ENCODE results near the gene PHYKPL. TPM values are rescaled to one million over a fixed set of nuclear protein-coding genes. Genes with fewer than 3 reads are reported as not detected.
A peak's percentile ranks its signal among the peaks of the same experiment; 100 is the strongest.

PHYKPL gene
- polyA plus RNA-seq (ENCODE audit: insufficient read length in 3 of 3): 10 to 100 TPM; 50.7 to 61.9 (median 55.2) TPM

DNA sequence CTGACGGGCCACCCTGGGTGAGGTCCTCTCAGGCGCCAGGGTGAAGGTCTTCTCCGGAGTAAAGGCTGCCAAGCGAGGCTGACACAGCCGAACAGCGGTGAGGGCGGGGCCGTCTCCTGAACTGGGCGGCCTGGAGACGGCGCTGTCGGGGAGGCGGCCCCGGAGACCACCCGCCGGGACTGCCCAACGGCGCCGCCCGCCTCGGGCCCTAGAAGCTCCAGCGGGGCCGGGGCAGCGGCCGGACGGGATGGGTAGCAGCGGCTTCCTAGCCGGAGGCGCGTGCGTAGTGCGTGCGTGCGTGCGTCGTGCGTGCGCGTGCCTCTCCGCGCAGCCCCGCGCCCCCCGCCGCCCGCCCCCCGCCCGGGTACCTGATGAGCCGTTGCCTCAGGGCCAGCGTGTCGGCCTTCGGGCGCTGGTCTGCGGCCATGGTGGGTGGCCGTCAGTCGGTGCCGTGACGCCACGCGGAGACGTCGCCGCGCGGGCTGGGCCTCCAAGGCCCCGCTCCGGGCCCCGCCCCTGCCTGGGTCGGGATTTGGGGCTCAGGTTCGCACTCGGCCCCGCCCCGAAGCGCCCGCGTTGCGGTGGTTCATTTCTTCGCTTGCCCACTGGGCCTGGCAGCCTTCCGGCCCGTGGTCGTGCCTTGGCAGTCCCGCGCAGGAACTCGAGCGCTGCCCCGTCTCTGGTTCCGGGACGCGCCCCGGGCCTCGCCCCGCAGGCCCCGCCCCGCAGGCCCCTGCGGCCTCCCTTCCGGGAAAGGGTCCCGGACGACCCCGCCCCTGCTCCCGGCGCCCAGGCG, at the start of gene PHYKPL:
Gene PHYKPL, minus strand, starts transcription at position 679 of the 796 bp plus-strand sequence. Its CDS starts 252 bp downstream, at position 427.
- DNase-seq (ENCODE audit: low read depth in 3 of 3, low spot score in 2 of 3): peak in 2 of 3 donors; percentile 34 to 41

GRCh38 chr5:178282391-178282790, 49.8 kb upstream of the PHYKPL start:
- no peak for DNase-seq (ENCODE audit: low read depth in 3 of 3, low spot score in 2 of 3)

GRCh38 chr5:178281331-178281730, 48.7 kb upstream of the PHYKPL start:
- no peak for DNase-seq (ENCODE audit: low read depth in 3 of 3, low spot score in 2 of 3)

GRCh38 chr5:178280631-178281030, 48.0 kb upstream of the PHYKPL start:
- no peak for DNase-seq (ENCODE audit: low read depth in 3 of 3, low spot score in 2 of 3)

- peak; percentile 61 to 71 (median 63) for DNase-seq (ENCODE audit: low read depth in 3 of 3, low spot score in 2 of 3)
These were observed 47.3 kb upstream of the PHYKPL start for GRCh38 chr5:178279723-178280438.

DNA sequence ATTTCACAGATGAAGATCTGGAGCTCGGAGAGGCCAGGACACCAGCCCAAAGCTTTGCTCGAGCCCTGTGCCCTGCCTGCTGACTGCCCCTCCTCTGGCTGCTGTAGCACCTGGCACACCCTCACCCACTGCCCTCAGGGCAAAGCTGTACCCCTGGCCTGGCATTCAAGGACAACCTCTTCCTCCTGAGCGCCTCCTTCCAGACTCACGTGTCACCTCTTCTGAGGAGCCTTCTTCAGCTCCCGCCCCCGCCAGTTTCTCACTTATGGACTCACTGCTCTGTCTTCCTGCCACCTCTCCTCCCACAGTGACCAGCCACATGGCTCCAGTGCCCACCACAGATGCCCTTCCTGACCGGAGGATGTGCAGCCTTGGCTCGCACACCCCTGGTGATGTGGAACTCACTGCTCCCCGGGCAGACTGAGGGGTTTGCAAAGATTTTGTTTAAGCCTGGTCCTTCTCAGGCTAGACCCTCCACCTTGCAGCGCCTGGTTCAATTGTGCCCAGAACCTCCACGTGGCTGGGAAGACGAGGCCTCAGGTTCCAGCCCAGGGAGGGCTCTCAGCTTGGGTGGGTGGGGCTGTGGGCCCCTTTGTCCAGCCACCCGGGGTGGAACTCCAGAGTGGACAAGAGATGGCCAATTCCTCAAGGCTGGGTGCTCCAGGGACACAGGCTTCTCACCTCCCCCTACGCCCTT, 46.6 kb upstream of the PHYKPL start:
- no peak for DNase-seq (ENCODE audit: low read depth in 3 of 3, low spot score in 2 of 3)

GRCh38 chr5:178278358-178279023, 45.9 kb upstream of the PHYKPL start:
- no peak for DNase-seq (ENCODE audit: low read depth in 3 of 3, low spot score in 2 of 3)

GRCh38 chr5:178277866-178278265, 45.3 kb upstream of the PHYKPL start:
- DNase-seq (ENCODE audit: low read depth in 3 of 3, low spot score in 2 of 3): no peak

GRCh38 chr5:178277346-178277745, 44.7 kb upstream of the PHYKPL start:
- no peak for DNase-seq (ENCODE audit: low read depth in 3 of 3, low spot score in 2 of 3)

- peak in 1 of 3 donors; percentile 21 for DNase-seq (ENCODE audit: low read depth in 3 of 3, low spot score in 2 of 3)
These were observed 42.4 kb upstream of the PHYKPL start for GRCh38 chr5:178274781-178275537.

- no peak for DNase-seq (ENCODE audit: low read depth in 3 of 3, low spot score in 2 of 3)
These were observed 41.3 kb upstream of the PHYKPL start for GRCh38 chr5:178273665-178274541.

GRCh38 chr5:178273041-178273440, 40.4 kb upstream of the PHYKPL start:
- DNase-seq (ENCODE audit: low read depth in 3 of 3, low spot score in 2 of 3): no peak

- no peak for DNase-seq (ENCODE audit: low read depth in 3 of 3, low spot score in 2 of 3)
These were observed 40.0 kb upstream of the PHYKPL start for GRCh38 chr5:178272591-178272990.

DNA sequence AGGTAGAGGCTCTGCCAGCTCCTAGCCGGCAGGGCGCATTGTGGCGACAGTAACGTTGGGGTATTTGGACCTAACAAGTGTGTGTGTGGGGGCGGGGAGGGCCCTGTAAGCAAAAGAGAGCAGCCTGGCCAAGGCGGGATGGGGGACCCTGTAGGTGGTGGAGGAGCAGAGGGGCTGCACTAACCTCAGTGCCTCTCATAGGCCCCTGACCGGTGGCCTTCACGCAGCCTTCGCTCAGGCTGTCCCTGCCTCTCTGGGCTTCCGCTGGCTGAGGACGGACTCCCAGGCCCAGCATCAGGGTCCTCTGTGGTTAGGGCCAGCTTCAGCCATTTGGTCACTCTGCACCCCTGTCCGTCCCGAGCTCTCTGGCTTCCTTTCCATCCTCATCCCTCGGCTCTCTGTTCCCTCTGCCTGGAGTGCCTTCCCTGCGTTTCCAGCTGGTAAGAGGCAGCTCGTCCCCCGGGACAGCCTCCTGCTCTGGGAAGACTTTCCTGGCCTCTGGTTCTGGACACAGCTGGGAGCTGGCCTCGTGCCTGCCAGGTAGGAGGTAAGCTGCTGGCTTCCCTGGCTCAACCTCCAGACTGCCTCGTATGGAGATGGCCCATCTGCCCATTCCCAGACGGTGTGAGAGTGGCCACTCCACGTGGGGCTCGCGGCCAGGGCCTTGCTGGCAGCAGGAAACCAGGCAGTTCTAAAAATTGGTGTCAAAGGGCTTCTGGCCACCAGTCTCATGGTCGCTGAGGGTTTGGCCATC, 39.3 kb upstream of the PHYKPL start:
- DNase-seq (ENCODE audit: low read depth in 3 of 3, low spot score in 2 of 3): no peak

DNA sequence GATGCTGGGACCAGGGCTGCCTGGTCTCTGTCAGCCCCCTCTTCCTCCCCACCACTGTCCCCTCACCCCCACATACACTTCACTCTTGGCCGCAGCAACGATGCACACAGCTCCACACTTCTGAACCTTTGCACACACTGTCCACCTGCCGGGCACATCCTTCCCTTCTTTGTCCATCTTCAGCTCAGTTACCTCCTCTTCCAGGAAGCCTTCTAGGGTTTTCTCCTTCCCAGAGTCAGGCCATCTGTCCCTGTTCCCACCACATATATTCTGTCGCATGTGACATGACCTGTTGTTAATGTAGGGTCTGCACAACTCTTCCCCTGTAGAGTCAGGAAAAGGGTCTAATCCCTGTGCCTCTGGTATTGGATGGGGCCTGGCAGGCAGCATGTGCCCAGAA, 38.6 kb upstream of the PHYKPL start:
- DNase-seq (ENCODE audit: low read depth in 3 of 3, low spot score in 2 of 3): no peak

- DNase-seq (ENCODE audit: low read depth in 3 of 3, low spot score in 2 of 3): no peak
These were observed 36.9 kb upstream of the PHYKPL start for GRCh38 chr5:178269499-178269898.

DNA sequence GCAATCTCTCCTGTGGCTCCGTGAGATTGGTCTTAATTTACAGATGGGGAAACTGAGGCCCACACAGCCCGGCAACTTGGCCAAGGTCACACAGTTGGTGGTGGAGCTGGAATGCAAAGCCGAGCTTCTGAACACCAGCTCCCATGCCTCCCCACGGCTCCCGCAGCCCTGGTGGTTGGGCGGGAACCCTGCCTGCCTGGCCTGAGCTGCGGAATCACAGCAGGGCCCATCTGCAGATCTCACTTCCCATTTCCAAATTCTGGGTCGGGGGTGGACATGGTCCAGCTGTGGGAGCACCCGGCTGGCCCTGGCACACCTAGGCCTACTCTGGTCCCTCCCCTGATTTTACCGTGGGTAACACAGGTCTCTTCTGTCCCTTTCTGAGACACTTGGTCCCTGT, 35.3 kb upstream of the PHYKPL start:
- no peak for DNase-seq (ENCODE audit: low read depth in 3 of 3, low spot score in 2 of 3)

DNA sequence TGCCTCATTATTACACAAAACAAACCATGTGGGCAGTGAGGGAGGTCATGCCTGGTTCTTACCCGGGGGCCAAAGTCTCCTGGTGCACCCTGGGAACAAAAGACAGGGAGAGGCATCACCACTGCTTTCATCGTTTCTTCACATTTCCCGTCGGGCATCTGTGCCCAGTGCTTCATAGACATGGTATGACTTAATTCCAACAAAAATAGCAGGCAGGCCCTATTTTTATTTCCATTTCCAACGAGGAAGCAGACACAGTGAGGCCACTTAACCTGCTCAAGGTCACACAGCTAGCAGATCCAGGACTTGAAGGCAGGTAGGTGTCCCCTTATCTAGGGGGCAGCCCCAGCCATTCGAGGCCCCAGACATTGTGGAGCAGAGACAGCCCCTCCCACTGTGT, 34.6 kb upstream of the PHYKPL start:
- DNase-seq (ENCODE audit: low read depth in 3 of 3, low spot score in 2 of 3): no peak

All from right renal cortex interstitium (tissue), 3 donors.